NCI-H748 treated with DMSO at 0.1 percent for 48 hours (cell line): ENCODE data around the gene NUDT7.
A peak's percentile ranks its signal among the peaks of the same experiment; 100 is the strongest.

Experiments used
- DNase-seq: peaks from one replicate; lab custom pipeline; 2025; lab: John Stamatoyannopoulos, UW

NUDT7 gene

DNA sequence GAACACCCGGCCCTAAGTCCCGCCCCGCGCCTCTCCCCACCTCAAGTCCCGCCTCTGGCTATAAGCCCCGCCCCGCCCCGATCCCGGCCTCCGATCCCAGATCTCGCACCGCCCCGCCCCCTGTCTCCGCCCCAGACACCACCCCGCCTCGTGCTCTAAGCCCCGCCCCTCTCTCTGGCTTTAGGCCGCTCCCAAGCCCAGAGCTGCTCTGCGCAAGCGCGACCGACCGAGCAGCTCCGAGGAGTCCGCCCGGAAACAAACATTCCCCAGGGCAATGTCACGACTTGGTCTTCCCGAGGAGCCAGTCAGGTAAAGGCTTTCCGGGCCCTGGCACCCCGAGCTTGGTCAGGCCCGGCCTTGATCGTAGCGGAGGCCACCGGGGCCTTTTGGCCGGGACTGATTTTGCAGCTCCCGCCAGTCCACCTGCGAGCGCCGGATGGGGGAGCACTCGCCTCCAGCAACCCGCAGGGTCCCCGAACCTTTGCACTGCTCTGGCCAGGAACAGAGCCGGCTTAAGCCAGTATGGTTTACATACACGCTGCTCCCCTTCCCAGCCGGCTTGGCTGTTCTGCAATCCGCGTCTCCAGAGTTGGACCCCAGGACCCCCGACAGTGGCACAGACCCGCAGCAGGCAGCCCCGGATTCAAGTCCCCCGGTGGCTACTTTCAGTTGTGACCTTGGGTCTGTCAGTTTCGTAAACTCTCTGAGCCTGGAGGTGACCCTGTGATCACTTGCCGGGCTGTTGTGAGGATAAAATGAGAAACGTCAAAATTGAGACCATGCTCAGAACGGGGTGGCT lies at the start of gene NUDT7:
Gene NUDT7, plus strand, starts transcription at position 206 of the 799 bp plus-strand sequence. Its CDS starts 69 bp downstream, at position 275.
- DNase-seq: peak; percentile 84

DNA sequence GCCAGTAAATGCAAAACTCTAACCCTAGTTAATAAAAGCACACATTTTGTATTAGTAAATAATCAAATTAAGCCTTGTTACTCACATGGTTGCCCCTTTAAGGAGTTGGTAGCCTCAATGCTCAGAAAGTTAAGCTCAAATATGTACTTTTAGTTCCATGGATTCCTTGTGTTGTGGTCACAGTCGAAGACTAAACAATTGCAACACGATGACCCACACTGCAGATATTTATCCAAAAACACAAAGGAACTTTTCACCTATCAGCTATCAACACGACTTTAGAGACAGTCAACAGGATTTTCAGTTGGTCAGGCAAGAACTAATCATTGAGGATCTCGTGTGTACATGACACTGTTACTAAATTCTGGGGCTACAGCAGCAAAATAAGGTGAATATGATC lies 47.4 kb upstream of the NUDT7 start:
- DNase-seq: no peak

- peak; percentile 28 for DNase-seq
Observed at GRCh38 chr16:77675464-77676324, 46.6 kb upstream of the NUDT7 start.

GRCh38 chr16:77677129-77677528 lies 45.2 kb upstream of the NUDT7 start:
- no peak for DNase-seq

GRCh38 chr16:77679391-77679790 lies 42.9 kb upstream of the NUDT7 start:
- DNase-seq: no peak

GRCh38 chr16:77679901-77680300 lies 42.4 kb upstream of the NUDT7 start:
- DNase-seq: no peak

DNA sequence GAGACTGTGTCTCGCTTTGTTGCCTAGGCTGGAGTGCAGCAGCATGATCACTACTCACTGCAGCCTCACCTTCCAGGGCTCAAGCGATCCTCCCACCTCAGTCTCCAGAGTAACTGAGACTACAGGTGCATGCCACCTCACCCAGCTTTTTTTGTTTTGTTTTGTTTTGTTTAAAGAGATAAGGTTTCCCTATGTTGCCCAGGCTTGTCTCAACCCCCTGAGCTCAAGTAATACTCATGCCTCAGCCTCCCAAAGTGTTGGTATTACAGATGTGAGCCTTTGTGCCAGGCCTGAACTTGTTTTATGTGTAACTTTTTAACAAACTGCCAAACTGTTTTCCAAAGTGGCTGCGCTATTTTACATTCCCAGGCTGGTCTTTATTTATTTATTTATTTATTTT lies 41.8 kb upstream of the NUDT7 start:
- no peak for DNase-seq

GRCh38 chr16:77682586-77682985 lies 39.7 kb upstream of the NUDT7 start:
- DNase-seq: no peak

- no peak for DNase-seq
Observed at GRCh38 chr16:77683397-77684180, 38.7 kb upstream of the NUDT7 start.

DNA sequence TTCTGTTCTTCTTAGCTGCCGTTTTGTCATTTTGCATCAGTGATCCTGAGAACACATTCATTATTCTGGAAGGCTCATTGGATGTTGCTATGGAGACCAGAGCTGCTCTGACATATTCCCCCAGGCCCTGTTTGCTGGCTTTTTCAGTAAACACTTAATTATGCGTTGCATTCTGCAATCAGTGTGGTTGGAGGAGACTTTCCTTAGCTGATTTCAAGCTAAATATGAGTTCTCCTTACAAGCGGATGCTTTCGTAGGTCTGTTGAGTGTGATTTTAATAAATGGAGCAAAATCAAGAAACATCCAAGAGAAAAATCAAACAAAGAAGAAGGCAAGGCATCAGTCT lies 38.2 kb upstream of the NUDT7 start:
- peak; percentile 1 for DNase-seq

- DNase-seq: no peak
Observed at GRCh38 chr16:77686385-77686784, 35.9 kb upstream of the NUDT7 start.

DNA sequence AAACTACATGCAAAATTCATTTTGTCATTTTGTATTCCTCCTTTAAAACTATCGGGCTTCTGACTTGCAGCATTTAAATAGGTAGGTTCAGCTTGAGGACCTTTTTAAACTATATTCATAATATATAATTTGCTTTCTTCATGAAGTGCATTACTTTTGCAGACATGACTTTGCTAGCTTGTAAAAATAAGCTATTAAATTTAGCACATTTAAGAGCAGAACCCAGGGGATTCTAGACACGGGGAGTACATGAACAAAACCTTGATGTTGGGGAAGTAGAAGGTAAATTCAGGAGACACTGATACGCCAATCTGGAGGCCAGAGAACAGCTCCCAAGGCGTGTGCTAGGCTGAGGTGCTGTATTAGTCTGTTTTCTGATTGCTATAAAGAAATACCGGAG lies 32.3 kb upstream of the NUDT7 start:
- DNase-seq: no peak

DNA sequence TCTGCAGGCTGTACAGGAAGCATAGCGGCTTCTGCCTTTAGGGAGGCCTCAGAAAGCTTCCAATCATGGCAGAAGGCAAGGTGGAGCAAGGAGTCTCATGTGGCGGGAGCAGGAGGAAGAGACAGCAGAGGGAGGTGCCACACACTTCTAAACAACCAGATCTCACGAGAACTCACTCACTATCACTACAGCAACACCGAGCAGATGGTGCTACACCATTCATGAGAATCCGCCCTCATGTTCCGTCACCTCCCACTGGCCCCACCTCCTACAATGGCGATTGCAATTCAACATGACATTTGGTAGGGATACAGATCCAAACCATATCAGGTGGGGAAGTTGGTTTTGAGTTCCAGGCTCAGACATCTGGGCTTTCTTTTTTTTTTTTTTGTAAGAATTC lies 31.9 kb upstream of the NUDT7 start:
- no peak for DNase-seq

- no peak for DNase-seq
Observed at GRCh38 chr16:77692612-77693011, 29.7 kb upstream of the NUDT7 start.

DNA sequence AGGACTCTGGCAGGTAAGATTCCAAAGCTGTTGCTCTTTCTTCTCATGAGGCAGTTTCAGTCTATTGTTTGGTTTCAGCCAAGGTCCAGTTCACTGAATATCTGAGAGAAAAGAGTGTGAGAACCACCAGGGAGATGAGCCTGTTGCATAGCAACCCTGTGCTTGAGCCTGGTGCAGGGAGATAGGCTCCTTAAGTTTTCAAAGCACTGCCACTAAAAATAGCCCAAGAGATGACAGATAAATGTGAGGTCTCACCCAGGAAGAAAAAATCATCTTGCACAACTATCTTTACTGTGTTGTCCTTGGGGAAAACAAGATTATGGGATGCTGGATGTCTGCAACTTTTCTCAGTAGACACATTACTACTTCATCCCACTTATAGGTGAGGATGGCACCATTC lies 26.2 kb upstream of the NUDT7 start:
- no peak for DNase-seq

DNA sequence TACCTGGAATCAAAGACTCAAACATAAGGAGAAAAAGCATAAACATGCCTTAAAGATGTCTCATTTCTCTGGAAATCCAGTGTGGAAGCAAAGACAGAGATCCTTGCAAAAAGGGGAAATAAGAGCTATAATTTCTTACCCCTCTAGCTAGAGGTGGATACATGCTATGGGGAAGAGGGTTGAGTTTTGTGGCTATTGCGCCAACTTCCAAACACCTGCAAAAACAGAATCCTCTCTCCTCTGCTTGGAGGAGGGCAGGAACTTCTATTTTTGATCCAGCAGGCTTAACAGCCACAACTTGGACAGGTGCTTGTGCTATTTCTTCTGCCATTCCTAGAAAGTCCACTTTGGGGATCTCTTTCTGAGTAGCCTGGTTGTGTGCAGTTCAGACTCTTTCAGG lies 21.5 kb upstream of the NUDT7 start:
- DNase-seq: no peak

- DNase-seq: peak; percentile 1
Observed at GRCh38 chr16:77705351-77705750, 17.0 kb upstream of the NUDT7 start.

DNA sequence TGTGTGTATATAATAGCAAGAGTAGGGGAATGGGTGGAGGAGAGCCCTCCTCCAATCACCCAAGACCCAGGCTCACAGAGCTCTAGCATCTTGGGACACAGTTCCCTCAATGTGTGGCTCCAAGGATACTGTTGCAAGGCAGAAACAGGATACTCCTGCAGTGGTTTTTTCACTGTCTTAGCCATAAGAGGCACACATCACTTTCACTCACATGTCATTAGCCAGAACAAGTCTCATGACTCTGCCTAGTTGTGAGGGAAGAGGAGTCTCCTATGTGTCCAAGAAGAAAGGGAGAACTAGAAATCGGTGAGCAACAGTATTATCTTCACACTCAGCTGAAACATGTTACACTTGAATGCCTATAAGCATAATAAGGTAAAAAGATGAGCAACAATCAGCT lies 11.1 kb upstream of the NUDT7 start:
- no peak for DNase-seq

GRCh38 chr16:77711775-77712174 lies 10.5 kb upstream of the NUDT7 start:
- no peak for DNase-seq

- no peak for DNase-seq
Observed at GRCh38 chr16:77715145-77715544, 7.2 kb upstream of the NUDT7 start.

DNA sequence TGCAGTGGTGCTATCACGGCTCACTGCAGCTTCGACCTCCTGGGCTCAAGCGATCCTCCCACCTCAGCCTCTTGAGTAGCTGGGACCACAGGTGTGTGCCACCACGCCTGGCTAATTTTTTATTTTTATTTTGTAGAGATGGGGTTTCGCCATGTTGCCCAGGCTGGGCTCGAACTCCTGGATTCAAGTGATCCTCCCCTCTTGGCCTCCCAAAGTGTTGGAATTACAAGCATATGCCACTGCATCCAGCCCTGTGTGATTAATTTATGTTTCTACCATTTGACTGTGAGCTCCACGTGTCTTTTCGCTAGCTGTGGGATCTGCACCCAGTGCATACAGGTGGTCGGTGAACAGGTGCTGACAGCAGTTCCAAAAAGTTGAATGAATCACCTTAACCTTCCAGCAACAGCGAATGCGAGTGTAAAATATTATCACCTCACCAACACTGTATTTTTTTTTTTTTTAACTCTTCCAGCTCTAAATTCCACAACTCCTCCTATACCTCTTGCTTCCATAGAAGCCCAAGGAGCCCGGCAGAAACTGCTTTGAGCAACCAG lies 484 bp upstream of the NUDT7 start:
- DNase-seq: no peak

GRCh38 chr16:77723108-77723514 lies 797 bp downstream of the NUDT7 start:
- DNase-seq: no peak
